BJ (cell line): ENCODE data around the gene RABGAP1L. TPM values are rescaled to one million over a fixed set of nuclear protein-coding genes. Genes with fewer than 3 reads are reported as not detected.

Experiments
- CTCF ChIA-PET: fragments of 350-600 bp; formaldehyde crosslinking; extraction: SDS; loops from one replicate; lab custom pipeline; 2021; ENCODE audit warnings: antibody characterized with exemption, inconsistent platforms; lab: Yijun Ruan, JAX
- POLR2A ChIA-PET: fragments of 300-600 bp; sonication (Branson Sonifier 250); formaldehyde crosslinking; extraction: SDS; loops from one replicate; lab custom pipeline; 2021; ENCODE audit warnings: antibody characterized with exemption; lab: Charles Lee
- DNase-seq: peaks from one replicate; pipeline ENCODE4 v3.0.0-alpha.2; 2011; ENCODE audit warnings: low read depth
- H3K27me3 ChIP-seq: 2 replicates; pipeline ENCODE4 v1.6.0; 2011; ENCODE audit warnings: low read length; ENCODE audit not compliant: control insufficient read depth, insufficient read depth
- H3K36me3 ChIP-seq: 2 replicates; pipeline ENCODE4 v1.5.1; 2011; ENCODE audit warnings: low read length; ENCODE audit not compliant: control insufficient read depth, insufficient read depth
- H3K4me3 ChIP-seq: 2 replicates; pipeline ENCODE4 v1.5.1; 2011; ENCODE audit warnings: low read depth, mild to moderate bottlenecking, control low read depth, low read length
- CTCF ChIP-seq: IDR thresholded peaks from 2 replicates; pipeline ENCODE4 v1.5.1; 2011; ENCODE audit warnings: low read depth, mild to moderate bottlenecking, control low read depth, inconsistent platforms, low read length, moderate library complexity; ENCODE audit not compliant: insufficient read depth
- polyA plus RNA-seq: library from polyadenylated mRNA; depleted of rRNA; stranded (reverse); fragments of >200 nt; gene quantifications from 2 replicates; pipeline ENCODE4 v1.2.3, GENCODE V29; 2011

The RABGAP1L gene
- polyA plus RNA-seq, 1 experiment = 15.9 TPM

DNA sequence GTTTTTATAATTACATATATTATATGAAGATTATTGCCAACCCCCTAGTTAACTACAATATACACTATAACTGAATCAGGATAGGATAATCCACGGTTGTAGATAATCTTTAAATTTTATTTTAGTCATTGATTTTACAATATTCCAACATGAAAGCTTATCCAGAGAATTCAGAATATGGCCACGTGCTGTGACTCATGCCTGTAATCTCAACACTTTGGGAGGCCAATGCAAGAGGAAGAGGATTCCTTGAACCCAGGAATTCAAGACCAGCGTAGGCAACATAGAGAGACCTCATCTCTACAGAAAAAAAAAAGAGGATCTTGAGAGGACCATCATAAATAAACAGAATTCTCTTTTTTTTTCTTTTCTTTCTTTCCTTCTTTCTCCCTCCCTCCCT lies 720.9 kb downstream of the RABGAP1L start:
- CTCF ChIA-PET = interaction anchor here (0.6 kb wide), 1 partner anchor 8 kb away, joined by 3 read pairs; no protein-coding TSS in a partner anchor

GRCh38 chr1:174883409-174883808 lies 724.1 kb downstream of the RABGAP1L start:
- no peak for TF ChIP-seq CTCF
- POLR2A ChIA-PET = no interaction called here
- Histone ChIP-seq H3K36me3 (no peaks in the 10 kb centered on the region), H3K27me3 (no peaks in the 10 kb centered on the region), H3K4me3 (no peak overlapping the region)
- DNase-seq = peak; percentile 1
- CTCF ChIA-PET = interaction anchor here (1.1 to 1.3 kb wide), 2 partner anchors 9 to 17 kb away, joined by 3 read pairs; no protein-coding TSS in a partner anchor

More for the DNA sequence above, 720.9 kb downstream of the RABGAP1L start:
- Histone ChIP-seq H3K27me3 (no peaks in the 10 kb centered on the region), H3K4me3 (no peak overlapping the region), H3K36me3 (no peaks in the 10 kb centered on the region)
- TF ChIP-seq CTCF = no peak
- POLR2A ChIA-PET = no interaction called here
- no peak for DNase-seq

DNA sequence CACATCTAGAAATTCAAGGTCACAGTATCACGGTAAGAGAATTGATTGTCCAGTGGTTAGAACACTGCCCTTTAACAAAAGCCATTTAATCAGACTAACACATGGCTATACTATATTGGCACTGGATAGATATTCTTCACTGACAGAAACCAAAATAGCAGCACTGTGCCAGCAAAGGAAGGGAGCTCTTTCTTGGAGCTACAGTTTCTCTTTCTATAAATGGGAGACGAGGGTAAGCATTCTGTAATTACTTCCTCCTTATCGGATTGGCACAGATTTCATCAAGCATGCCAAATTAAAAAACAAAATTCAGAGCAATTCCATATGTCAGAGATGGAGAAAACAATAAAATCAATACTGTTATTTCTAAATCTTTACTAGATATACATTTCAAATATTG lies 724.7 kb downstream of the RABGAP1L start:
- no peak for TF ChIP-seq CTCF
- H3K4me3 ChIP-seq = no peak overlapping the region
- POLR2A ChIA-PET = no interaction called here
- DNase-seq = no peak
- H3K27me3 ChIP-seq = no peaks in the 10 kb centered on the region
- H3K36me3 ChIP-seq = no peaks in the 10 kb centered on the region
- CTCF ChIA-PET = interaction anchor here (1.3 kb wide), 1 partner anchor 8 kb away, joined by 3 read pairs; no protein-coding TSS in a partner anchor

GRCh38 chr1:174884566-174884965 lies 725.2 kb downstream of the RABGAP1L start:
- DNase-seq = no peak
- ChIA-PET CTCF (no interaction called here), POLR2A (no interaction called here)
- Histone ChIP-seq H3K27me3 (no peaks in the 10 kb centered on the region), H3K4me3 (no peak overlapping the region), H3K36me3 (no peaks in the 10 kb centered on the region)
- no peak for TF ChIP-seq CTCF

GRCh38 chr1:174890024-174890423 lies 730.7 kb downstream of the RABGAP1L start:
- CTCF ChIA-PET = interaction anchor here (0.5 kb wide), 1 partner anchor 17 kb away, joined by 3 read pairs; no protein-coding TSS in a partner anchor

More at GRCh38 chr1:174890024-174890423, 730.7 kb downstream of the RABGAP1L start:
- TF ChIP-seq CTCF = no peak
- Histone ChIP-seq H3K4me3 (no peak overlapping the region), H3K36me3 (no peaks in the 10 kb centered on the region), H3K27me3 (no peaks in the 10 kb centered on the region)
- POLR2A ChIA-PET = no interaction called here
- DNase-seq = no peak
